Epithelial cell of esophagus (primary cell): ENCODE measurements around the gene RAD9A.
A peak's percentile ranks its signal among the peaks of the same experiment; 100 is the strongest.
"Not testable (repeated sequence)": the region's sequence is repeated elsewhere in the genome, so short reads cannot be mapped to it uniquely, and the experiment has no call there.

ENCODE experiments used
- DNase-seq: peaks from one replicate; pipeline ENCODE4 v3.0.0; 2010; ENCODE audit warnings: low read depth
- H3K4me3 ChIP-seq: 2 replicates; pipeline ENCODE4 v1.5.1; 2011; ENCODE audit warnings: mild to moderate bottlenecking, low read length, control low read depth
- TF ChIP-seq, protein P1 (sequence below): IDR thresholded peaks from 2 replicates; pipeline ENCODE4 v1.5.1; 2011; ENCODE audit warnings: low read depth, mild to moderate bottlenecking, low read length, control low read depth, inconsistent platforms; ENCODE audit not compliant: insufficient read depth; ENCODE audit errors: missing control alignments

Gene RAD9A

DNA sequence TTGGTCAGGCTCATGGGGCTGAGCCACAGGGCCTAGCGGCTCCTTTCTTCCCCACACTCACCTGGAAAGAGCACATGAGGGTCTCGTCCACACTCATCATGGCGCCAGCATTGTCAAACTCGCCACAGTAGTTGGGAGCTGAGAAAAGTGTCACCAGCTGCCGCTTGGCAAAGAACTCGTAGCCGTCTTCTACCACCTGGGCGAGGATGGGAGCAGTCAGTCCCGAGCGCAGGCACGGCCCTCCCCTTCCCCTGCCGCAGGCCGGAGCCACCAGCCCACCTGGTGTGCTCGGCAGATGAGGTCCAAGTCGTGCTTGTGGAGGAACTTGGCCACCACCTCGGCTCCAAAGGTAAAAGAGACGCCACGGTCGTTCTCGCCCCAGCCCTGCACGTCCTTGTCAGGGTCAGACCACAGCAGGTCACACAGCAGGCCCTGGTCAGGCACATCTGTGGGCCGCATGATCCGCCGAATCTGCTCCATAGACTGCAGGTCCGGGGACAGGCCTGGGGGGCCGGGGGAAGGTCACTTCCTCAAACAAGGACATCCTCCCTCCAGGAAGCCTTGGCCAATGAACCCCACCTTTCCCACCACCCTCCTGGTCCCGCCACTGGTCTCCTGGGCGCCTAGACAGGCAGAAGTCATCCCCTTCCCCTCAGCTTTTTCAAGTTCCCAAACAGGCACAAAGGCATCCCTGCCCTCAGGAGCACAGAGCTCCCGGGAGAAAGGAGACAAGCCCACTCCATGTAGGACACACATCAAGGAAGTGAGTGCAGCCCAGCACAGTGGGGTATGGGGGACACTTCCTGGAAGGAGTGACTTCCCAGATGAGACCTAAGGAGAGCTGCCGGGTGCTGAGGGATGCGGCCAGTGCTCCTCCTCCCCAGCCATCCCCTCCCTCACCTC is 7.1 kb downstream of the RAD9A start:
- TF ChIP-seq, protein P1, sequence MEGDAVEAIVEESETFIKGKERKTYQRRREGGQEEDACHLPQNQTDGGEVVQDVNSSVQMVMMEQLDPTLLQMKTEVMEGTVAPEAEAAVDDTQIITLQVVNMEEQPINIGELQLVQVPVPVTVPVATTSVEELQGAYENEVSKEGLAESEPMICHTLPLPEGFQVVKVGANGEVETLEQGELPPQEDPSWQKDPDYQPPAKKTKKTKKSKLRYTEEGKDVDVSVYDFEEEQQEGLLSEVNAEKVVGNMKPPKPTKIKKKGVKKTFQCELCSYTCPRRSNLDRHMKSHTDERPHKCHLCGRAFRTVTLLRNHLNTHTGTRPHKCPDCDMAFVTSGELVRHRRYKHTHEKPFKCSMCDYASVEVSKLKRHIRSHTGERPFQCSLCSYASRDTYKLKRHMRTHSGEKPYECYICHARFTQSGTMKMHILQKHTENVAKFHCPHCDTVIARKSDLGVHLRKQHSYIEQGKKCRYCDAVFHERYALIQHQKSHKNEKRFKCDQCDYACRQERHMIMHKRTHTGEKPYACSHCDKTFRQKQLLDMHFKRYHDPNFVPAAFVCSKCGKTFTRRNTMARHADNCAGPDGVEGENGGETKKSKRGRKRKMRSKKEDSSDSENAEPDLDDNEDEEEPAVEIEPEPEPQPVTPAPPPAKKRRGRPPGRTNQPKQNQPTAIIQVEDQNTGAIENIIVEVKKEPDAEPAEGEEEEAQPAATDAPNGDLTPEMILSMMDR = no peak
- no peak for DNase-seq
- H3K4me3 ChIP-seq = no peak overlapping the region

DNA sequence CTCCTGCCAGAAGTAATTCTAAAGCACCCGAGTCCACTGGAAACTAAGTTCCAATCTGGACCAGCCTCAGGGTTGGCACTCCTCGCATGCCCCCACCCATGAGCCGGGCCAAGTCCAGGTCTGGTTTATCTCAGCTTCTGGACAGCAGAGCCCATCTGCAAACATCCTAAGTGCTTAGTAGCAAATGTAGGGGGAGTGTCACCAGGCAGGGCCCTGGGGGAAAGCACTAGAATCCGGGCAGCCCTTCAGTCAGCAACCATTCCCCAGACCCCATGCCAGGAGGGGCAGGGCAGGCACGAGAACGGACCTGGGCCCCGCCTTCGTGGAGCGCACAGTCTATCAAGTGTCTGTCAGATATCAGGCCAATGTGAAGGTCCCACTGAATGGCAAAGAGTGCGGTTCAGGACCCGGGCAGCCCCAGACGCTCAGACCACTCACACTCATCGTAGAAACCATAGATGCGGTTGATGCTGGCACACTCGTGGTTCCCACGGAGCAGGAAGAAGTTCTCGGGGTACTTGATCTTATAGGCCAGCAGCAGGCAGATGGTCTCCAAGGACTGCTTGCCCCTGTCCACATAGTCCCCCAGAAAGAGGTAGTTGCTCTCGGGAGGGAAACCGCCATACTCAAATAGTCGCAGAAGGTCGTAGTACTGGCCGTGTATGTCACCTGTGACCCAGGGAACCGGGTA is 8.6 kb downstream of the RAD9A start:
- peak overlapping the region; percentile 82 for H3K4me3 ChIP-seq
- no peak for DNase-seq
- TF ChIP-seq, protein P1 = no peak

DNA sequence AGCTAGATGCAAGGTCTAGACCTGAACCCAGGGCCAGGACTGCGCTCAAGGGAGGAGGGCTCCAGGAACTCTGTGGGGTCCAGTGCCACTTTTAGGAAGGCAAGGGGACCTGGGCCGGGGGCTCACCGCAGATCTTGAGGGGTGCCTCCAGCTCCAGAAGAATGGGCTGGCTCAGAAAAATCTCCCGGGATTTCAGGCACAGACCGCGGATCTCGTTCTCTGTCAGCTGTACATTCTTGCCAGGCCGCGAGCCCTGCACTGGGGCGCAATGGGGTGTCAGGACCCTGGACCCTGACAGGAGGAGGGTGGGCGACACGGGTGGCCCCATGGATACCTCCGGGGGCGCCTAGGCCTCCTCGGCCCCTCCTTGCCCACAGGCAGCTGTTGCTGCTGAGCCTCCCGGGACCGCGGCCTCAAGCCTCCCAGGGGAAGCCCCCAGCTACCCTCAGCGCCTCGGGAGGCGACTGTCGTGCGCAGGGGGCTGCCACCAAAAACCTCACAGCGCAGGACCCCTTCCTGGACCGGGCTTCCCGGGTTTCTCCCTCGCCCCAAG is 9.2 kb downstream of the RAD9A start:
- H3K4me3 ChIP-seq = peak overlapping the region; percentile 82
- no peak for DNase-seq
- TF ChIP-seq, protein P1 = no peak

DNA sequence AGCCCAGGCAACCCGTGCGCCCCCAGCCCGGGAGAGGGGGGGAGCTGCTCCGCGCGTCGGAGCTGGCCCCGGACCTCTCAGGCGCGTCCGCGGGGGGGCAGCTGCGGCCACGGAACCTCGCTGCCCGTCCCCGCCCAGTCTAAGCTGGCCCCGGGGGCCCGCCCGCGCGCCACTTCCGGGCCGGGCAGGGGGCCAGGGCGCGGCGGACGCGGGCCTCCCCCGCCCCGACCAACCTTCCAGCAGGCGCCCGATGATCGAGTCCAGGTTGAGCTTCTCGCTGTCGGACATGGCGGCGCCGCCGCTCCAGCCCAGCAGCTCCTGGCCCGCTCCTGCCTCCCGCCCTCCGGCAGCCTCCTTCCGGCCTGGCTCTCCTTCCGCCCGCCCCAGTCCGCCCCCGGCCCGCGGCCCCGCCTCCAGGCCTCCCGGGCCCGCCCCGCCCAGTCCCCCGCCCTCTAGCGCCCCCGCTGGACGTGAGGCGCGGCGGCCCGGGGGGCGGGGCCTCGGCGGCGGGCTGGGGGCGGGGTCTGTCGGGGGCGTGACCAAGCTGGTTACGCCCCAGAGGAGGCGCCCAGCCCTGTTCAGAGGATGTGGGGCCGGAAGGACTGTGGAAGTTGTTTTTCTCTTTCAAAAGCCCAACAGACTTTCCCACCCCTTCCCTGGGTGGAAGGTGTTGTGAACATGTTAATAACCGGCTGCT is 9.9 kb downstream of the RAD9A start, which contains the start of gene PPP1CA:
TSS of gene PPP1CA (minus strand) at position 364 of the 697 bp plus-strand sequence. CDS start at position 288, 76 bp downstream.
- TF ChIP-seq, protein P1 = peak; percentile 10
- peak within 1 kb of the TSS; percentile 82 for H3K4me3 ChIP-seq
- peak; percentile 90 for DNase-seq

DNA sequence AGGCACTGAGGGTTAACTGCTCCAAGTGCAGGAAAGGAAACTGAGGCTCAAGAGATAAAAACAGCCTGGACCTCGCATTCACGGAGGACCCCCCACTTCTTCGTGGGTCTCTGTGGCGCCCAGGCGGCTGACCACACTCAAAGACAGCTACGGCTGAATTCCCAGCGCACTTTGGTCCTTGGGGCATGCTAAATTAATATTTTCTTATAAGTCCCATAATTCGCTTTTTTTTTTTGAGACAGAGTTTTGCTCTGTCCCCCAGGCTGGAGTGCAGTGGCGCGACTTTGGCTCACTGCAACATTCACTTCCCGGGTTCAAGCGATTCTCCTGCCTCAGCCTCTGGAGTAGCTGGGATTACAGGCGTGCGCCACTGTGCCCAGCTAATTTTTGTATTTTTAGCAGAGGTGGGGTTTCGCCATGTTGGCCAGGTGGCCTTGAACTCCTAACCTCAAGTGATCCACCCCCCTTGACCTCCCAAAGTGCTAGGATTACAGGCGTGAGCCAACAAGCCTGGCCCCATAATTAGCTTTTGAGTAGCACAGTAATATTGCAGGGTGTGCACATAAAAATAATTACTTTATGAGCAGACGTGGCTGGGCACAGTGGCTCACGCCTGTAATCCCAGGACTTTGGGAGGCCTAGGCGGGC is 10.5 kb downstream of the RAD9A start:
- DNase-seq = not testable (repeated sequence)
- H3K4me3 ChIP-seq = peak overlapping the region; percentile 20

DNA sequence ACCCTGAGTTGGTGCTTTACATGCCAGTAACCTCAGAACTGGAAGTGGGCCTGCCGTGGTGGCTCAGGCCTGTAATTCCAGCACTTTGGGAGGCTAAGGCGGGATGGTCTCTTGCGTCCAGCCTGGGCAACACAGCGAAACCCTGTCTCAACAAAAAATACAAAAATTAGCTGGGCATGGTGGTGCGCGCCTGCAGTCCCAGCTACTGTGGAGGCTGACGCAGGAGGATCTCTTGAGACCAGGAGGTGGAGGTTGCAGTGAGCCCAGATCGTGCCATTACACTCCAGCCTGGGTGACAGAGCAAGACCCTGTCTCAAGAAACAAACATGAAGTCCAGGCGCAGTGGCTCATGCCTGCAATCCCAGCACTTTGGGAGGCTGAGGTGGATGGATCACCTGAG is 11.3 kb downstream of the RAD9A start:
- not testable (repeated sequence) for DNase-seq, H3K4me3 ChIP-seq

DNA sequence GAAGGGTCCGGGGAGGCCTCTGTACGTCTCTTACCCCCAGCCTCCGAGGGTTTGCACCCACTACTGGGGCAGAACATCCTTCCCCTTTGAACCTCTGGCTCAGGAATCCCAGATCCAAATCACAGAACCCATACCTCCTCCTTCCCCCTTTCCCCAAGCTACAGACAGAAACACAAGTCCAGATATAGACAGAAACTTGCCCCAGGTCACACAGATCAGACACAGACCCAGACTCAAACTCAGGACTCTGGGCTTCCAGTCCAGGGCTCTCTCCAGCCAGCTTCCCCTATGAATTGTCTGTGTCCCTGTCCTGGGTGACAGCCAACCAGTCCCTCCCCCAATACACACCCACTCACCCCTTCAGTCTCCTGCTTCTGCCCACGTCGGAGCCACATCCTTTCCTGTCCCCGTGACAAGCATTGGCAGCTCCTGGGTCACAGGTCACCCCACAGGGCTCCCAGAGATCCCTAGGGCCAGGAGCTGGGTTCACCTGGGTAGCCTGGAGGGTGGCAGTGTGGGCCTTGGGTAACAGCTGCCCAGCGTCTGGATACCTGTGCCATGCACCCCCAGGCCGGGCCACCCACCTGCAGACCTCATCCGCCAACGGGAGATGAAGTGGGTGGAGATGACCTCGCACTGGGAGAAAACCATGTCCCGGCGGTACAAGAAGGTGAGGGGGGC is 12.9 kb downstream of the RAD9A start:
- no peak for DNase-seq
- no peak overlapping the region for H3K4me3 ChIP-seq
- TF ChIP-seq, protein P1 = no peak
